Kidney (tissue), 14 donors: Measurements from ENCODE around the gene NDUFA3. TPM values are rescaled to one million over a fixed set of nuclear protein-coding genes. Genes with fewer than 3 reads are reported as not detected.

Source experiments
- DNase-seq, 5 donors: peaks; one replicate each; pipeline ENCODE4 v3.0.0-alpha.2; 2013 to 2020
- FAIRE-seq: peaks from 2 replicates; lab custom pipeline; 2012; peaks lifted over from hg19 to GRCh38; lab: Jason Lieb, UNC
- H3K27ac ChIP-seq, 2 donors: one replicate each; pipeline ENCODE4 v1.7.0; 2013; ENCODE audit warnings: low read depth in 2 of 2, low read length in 2 of 2, inconsistent platforms in 1 of 2
- H3K27me3 ChIP-seq: one replicate; pipeline ENCODE4 v1.7.1; 2013; ENCODE audit warnings: low read length, inconsistent platforms; ENCODE audit not compliant: control insufficient read depth, insufficient read depth
- H3K36me3 ChIP-seq, 3 donors: one replicate each; pipeline versions ENCODE4 v1.7.0 to v1.7.1; 2013; ENCODE audit warnings: low read length in 3 of 3, control low read depth in 1 of 3, inconsistent platforms in 1 of 3; ENCODE audit not compliant: insufficient read depth in 3 of 3, control insufficient read depth in 2 of 3
- H3K4me1 ChIP-seq, 3 donors: one replicate each; pipeline versions ENCODE4 v1.7.0 to v1.7.1; 2013; ENCODE audit warnings: low read length in 3 of 3, inconsistent platforms in 1 of 3, low read depth in 1 of 3; ENCODE audit not compliant: control insufficient read depth in 2 of 3, insufficient read depth in 2 of 3
- H3K4me3 ChIP-seq, 3 donors: one replicate each; pipeline versions ENCODE4 v1.7.0 to v1.8.1; 2013; ENCODE audit warnings: low read length in 3 of 3, control low read depth in 1 of 3, inconsistent platforms in 1 of 3
- H3K9ac ChIP-seq, 3 donors: one replicate each; pipeline versions ENCODE4 v1.7.0 to v1.7.1; 2013; ENCODE audit warnings: low read length in 3 of 3, control low read depth in 1 of 3, inconsistent platforms in 1 of 3
- H3K9me3 ChIP-seq, 3 donors: one replicate each; pipeline versions ENCODE4 v1.7.0 to v1.7.1; 2013; ENCODE audit warnings: low read length in 3 of 3, control low read depth in 1 of 3, inconsistent platforms in 1 of 3; ENCODE audit not compliant: control insufficient read depth in 2 of 3, insufficient read depth in 1 of 3
- intact Hi-C: fragments of 100-400 bp; cut with DNase I; formaldehyde crosslinking; loops from one replicate; pipeline ENCODE4 v1.11.1; 2022
- polyA plus RNA-seq: library from polyadenylated mRNA; stranded (reverse); fragments of 350-450 nt; fragmentation: Illumina TruSeq; extraction: RNeasy Lipid Tissue Mini Kit (QIAGEN cat#74804); gene quantifications from one replicate; pipeline ENCODE4 v1.2.3, GENCODE V29; 2014; ENCODE audit warnings: low read depth, low replicate concordance; ENCODE audit not compliant: insufficient read depth
- total RNA-seq: library from RNA; stranded (reverse); fragmentation: NEBNext Ultra II Directional; extraction: Animal tissue kit (Norgen Biotek cat#: 25700); gene quantifications from one replicate; pipeline ENCODE4 v1.2.1, GENCODE V29; 2021
- TF ChIP-seq, protein P1 (sequence below): IDR thresholded peaks from 3 replicates; pipeline ENCODE4 v1.5.1; 2012; ENCODE audit warnings: mild to moderate bottlenecking, moderate library complexity, borderline replicate concordance; ENCODE audit not compliant: insufficient read depth; ENCODE audit errors: extremely low read depth
- donor health status: control.
- donor health status: control.
- donor health status: control.
- donor health status: control.
- donor health status: control.
- donor health status: DM: yes; HTN: yes; CAD: no.
- donor health status: Normal renal cell carcinoma (clear cell type).

Gene NDUFA3
- total and polyA plus RNA-seq, 2 donors from 2014 or later: 132 to 1,006 TPM

DNA sequence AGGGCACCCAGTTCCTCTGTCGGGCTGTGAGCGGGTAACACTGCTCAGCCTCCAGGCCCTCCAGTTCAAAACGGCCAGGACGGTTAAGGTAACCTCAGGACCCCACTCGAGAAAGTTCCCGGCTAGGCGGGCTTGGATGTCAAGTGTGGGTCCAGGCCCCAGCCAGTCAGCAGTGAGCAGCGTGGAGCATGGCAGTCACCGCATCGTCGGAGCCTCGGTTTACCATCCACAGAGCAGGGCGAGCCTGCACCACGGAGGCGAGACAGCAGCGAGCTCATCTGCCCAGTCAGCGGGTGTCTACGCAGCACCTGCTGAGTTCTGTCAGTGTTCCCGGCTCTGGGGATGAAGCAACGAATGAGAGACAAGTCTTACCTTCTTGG lies 27.0 kb downstream of the NDUFA3 start:
- TF ChIP-seq, protein P1, sequence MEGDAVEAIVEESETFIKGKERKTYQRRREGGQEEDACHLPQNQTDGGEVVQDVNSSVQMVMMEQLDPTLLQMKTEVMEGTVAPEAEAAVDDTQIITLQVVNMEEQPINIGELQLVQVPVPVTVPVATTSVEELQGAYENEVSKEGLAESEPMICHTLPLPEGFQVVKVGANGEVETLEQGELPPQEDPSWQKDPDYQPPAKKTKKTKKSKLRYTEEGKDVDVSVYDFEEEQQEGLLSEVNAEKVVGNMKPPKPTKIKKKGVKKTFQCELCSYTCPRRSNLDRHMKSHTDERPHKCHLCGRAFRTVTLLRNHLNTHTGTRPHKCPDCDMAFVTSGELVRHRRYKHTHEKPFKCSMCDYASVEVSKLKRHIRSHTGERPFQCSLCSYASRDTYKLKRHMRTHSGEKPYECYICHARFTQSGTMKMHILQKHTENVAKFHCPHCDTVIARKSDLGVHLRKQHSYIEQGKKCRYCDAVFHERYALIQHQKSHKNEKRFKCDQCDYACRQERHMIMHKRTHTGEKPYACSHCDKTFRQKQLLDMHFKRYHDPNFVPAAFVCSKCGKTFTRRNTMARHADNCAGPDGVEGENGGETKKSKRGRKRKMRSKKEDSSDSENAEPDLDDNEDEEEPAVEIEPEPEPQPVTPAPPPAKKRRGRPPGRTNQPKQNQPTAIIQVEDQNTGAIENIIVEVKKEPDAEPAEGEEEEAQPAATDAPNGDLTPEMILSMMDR: no peak
- Histone ChIP-seq H3K27me3 (no peaks in the 10 kb centered on the region), H3K9me3 (no peaks in the 10 kb centered on the region), H3K4me3 (no peak overlapping the region), H3K4me1 (no peaks in the 10 kb centered on the region), H3K36me3 (peaks cover 0 to 30% (median 20%) of the 10 kb centered on the region in 3 donors), H3K27ac (no peak overlapping the region), H3K9ac (no peak overlapping the region)
- no peak for FAIRE-seq
- no peak for DNase-seq
- intact Hi-C loops: no loop called here

DNA sequence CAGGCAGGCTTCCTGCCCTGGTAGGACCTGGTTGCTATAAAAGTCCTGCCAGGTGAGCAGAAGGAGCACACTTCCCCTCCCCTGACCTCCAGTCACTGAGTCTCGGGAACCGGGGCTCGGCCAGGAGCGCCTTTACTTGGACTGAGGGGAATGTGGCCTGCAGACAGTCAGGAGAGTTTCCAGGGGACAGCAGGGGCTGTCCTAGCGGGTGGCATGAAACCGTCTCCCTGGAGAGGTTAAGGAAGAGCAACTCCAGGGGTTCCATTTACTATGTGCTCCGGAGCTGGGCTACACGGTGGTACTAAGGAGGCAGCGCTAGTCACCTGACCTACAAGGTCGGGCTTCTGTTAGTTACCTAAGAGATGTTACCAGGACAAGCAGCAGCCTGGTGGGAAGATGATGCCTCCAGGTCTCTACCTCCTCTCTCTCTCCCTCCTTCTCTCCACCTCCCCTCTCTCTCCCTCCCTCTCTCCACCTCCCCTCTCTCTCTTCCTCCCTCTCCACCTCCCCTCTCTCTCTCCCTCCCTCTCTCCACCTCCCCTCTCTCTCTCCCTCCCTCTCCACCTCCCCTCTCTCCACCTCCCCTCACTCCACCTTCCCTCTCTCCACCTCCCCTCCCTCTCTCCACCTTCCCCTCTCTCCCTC lies 30.8 kb downstream of the NDUFA3 start:
- intact Hi-C loops: no loop called here
- Histone ChIP-seq H3K9me3 (no peaks in the 10 kb centered on the region), H3K4me3 (no peak overlapping the region), H3K4me1 (peaks cover 0 to 9% (median 0%) of the 10 kb centered on the region in 3 donors), H3K36me3 (peaks cover 0 to 7% (median 6%) of the 10 kb centered on the region in 3 donors), H3K9ac (no peak overlapping the region), H3K27ac (no peak overlapping the region), H3K27me3 (no peaks in the 10 kb centered on the region)
- FAIRE-seq (no peak), DNase-seq (peak in 4 of 5 donors; percentile 30 to 85 (median 64))
- TF ChIP-seq, protein P1: no peak

DNA sequence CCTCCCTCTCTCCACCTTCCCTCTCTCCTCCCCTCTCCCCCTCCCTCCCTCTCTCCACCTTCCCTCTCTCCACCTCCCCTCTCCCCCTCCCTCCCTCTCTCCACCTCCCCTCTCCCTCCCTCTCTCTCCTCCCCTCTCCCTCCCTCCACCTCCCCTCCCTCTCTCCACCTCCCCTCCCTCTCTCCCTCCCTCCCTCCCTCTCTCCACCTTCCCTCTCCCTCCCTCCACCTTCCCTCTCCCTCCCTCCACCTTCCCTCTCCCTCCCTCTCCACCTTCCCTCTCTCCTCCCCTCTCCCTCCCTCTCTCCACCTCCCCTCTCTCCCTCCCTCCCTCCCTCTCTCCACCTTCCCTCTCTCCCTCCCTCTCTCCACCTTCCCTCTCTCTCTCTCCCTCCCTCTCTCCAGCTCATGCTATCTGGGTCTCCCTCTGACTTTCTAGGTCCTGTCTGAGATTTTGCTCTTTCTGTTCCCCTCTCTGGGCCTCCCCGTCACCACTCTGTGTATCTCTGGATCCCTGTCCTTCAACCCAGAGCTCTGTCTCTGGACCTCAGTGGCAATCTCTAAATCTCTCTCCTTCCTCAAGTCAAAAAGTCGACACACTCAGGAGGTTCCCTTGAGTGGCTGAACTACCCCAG lies 31.4 kb downstream of the NDUFA3 start:
- DNase-seq (no peak), FAIRE-seq (no peak)
- no peak overlapping the region for H3K9ac ChIP-seq
- H3K27me3 ChIP-seq: no peaks in the 10 kb centered on the region
- intact Hi-C loops: no loop called here
- H3K36me3 ChIP-seq: peaks cover 0 to 7% (median 6%) of the 10 kb centered on the region in 3 donors
- H3K27ac ChIP-seq: no peak overlapping the region
- TF ChIP-seq, protein P1: no peak
- no peak overlapping the region for H3K4me3 ChIP-seq
- peaks cover 0 to 14% (median 0%) of the 10 kb centered on the region in 3 donors for H3K4me1 ChIP-seq
- H3K9me3 ChIP-seq: no peaks in the 10 kb centered on the region
